ENCODE data around the gene ARHGEF11.

DNA sequence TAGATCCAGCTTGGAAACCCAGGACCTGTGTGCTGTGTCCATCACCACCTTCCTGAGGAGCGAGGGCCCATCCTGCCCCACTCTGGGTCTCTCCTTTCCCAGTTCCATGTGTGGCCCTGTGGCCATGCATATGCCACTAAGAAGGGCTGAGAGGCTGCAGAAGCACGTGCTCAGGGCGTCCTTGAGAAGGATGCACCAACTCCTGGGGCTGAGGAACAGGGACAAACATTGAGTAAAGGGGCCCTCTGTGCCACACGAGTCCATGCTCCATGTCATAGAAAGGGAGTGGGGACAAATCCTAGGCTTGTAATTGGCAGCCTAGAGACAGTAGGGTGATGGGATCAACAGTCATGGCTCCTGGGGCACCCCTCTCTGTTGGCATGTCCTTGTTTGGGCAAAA, 45.6 kb upstream of the ARHGEF11 start:
- TF ChIP-seq, protein P1, sequence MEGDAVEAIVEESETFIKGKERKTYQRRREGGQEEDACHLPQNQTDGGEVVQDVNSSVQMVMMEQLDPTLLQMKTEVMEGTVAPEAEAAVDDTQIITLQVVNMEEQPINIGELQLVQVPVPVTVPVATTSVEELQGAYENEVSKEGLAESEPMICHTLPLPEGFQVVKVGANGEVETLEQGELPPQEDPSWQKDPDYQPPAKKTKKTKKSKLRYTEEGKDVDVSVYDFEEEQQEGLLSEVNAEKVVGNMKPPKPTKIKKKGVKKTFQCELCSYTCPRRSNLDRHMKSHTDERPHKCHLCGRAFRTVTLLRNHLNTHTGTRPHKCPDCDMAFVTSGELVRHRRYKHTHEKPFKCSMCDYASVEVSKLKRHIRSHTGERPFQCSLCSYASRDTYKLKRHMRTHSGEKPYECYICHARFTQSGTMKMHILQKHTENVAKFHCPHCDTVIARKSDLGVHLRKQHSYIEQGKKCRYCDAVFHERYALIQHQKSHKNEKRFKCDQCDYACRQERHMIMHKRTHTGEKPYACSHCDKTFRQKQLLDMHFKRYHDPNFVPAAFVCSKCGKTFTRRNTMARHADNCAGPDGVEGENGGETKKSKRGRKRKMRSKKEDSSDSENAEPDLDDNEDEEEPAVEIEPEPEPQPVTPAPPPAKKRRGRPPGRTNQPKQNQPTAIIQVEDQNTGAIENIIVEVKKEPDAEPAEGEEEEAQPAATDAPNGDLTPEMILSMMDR (IDR thresholded peaks at IDR 0.05): no peak
- no peak for TF ChIP-seq ZFX (IDR thresholded peaks at IDR 0.05; ENCODE audit: borderline replicate concordance)

All from 22Rv1 (cell line).